DND-41 (cell line): ENCODE data around the gene PLOD2.

ENCODE experiments used
- ATAC-seq: fragments of 200-7000 bp; cut with Tn5 transposase; 3 replicates; pipeline ENCODE4 v1.9.1; 2021; ENCODE audit warnings: low read depth; ENCODE audit not compliant: insufficient read depth
- DNase-seq: peaks from one replicate; pipeline ENCODE4 v3.0.0-alpha.2; 2020
- H2AFZ ChIP-seq: 2 replicates; pipeline ENCODE4 v1.6.0; 2012; ENCODE audit warnings: low read depth, low read length
- H3K27ac ChIP-seq: 2 replicates; pipeline ENCODE4 v1.5.1; 2012; ENCODE audit warnings: low read length, inconsistent platforms
- H3K27me3 ChIP-seq: fragments of 200-600 bp; sonication (generic); 2 replicates; pipeline ENCODE4 v1.6.0; 2012; ENCODE audit warnings: low read length, mild to moderate bottlenecking, inconsistent platforms; ENCODE audit not compliant: insufficient read depth, poor library complexity
- H3K36me3 ChIP-seq: 2 replicates; pipeline ENCODE4 v1.5.1; 2012; ENCODE audit warnings: low read length, inconsistent platforms; ENCODE audit not compliant: insufficient read depth
- H3K4me1 ChIP-seq: 2 replicates; pipeline ENCODE4 v1.5.1; 2012; ENCODE audit warnings: mild to moderate bottlenecking, low read length; ENCODE audit not compliant: insufficient read depth
- H3K4me2 ChIP-seq: 2 replicates; pipeline ENCODE4 v1.6.0; 2012; ENCODE audit warnings: mild to moderate bottlenecking, moderate library complexity, low read length, inconsistent platforms; ENCODE audit not compliant: insufficient read depth
- H3K4me3 ChIP-seq, 2 experiments: fragments of 200-600 bp in 1 of 2; shearing (Covaris generic) in 1 of 2; 2 replicates each; pipeline ENCODE4 v1.5.1; 2012 to 2016; ENCODE audit warnings: inconsistent platforms in 2 of 2, low read length in 2 of 2, mild to moderate bottlenecking in 2 of 2, low read depth in 1 of 2, moderate library complexity in 1 of 2
- H3K79me2 ChIP-seq: 2 replicates; pipeline ENCODE4 v1.6.0; 2012; ENCODE audit warnings: low read length, inconsistent platforms; ENCODE audit not compliant: insufficient read depth
- H3K9ac ChIP-seq: 2 replicates; pipeline ENCODE4 v1.6.0; 2012; ENCODE audit warnings: low read depth, mild to moderate bottlenecking, inconsistent platforms, low read length, moderate library complexity
- H3K9me3 ChIP-seq: 2 replicates; pipeline ENCODE4 v1.5.1; 2012; ENCODE audit warnings: low read length, moderate library complexity, mild to moderate bottlenecking, inconsistent platforms; ENCODE audit not compliant: insufficient read depth, severe bottlenecking
- H4K20me1 ChIP-seq: 2 replicates; pipeline ENCODE4 v1.6.0; 2012; ENCODE audit warnings: low read length; ENCODE audit not compliant: insufficient read depth
- CTCF ChIP-seq: IDR thresholded peaks from 2 replicates; pipeline ENCODE4 v1.5.1; 2012; ENCODE audit warnings: borderline replicate concordance, low read length, moderate library complexity, mild to moderate bottlenecking; ENCODE audit not compliant: poor library complexity, severe bottlenecking; ENCODE audit errors: extremely low read depth
- EZH2 ChIP-seq: IDR thresholded peaks from 3 replicates; pipeline ENCODE4 v1.6.1; 2012; ENCODE audit warnings: borderline replicate concordance, low read depth, mild to moderate bottlenecking, moderate library complexity, low read length, inconsistent platforms; ENCODE audit not compliant: severe bottlenecking

The PLOD2 gene

GRCh38 chr3:146047485-146047884 lies 113.5 kb downstream of the PLOD2 start:
- Histone ChIP-seq H3K27me3 (no peaks in the 10 kb centered on the region), H3K36me3 (no peaks in the 10 kb centered on the region), H3K4me2 (no peak overlapping the region), H3K27ac (no peak overlapping the region), H3K9me3 (no peaks in the 10 kb centered on the region), H4K20me1 (no peaks in the 10 kb centered on the region), H3K4me3 (no peak overlapping the region), H3K4me1 (no peaks in the 10 kb centered on the region), H2AFZ (no peak overlapping the region), H3K79me2 (no peaks in the 10 kb centered on the region), H3K9ac (no peak overlapping the region)
- no peak for TF ChIP-seq CTCF
- TF ChIP-seq EZH2, result no peak
- DNase-seq (no peak), ATAC-seq (no peak)

- Histone ChIP-seq H2AFZ (no peak overlapping the region), H3K9ac (no peak overlapping the region), H3K27me3 (no peaks in the 10 kb centered on the region), H3K4me1 (no peaks in the 10 kb centered on the region), H3K4me2 (no peak overlapping the region), H3K4me3 (no peak overlapping the region), H3K79me2 (no peaks in the 10 kb centered on the region), H4K20me1 (no peaks in the 10 kb centered on the region), H3K36me3 (no peaks in the 10 kb centered on the region), H3K27ac (no peak overlapping the region), H3K9me3 (no peaks in the 10 kb centered on the region)
- no peak for TF ChIP-seq EZH2
- TF ChIP-seq CTCF, result no peak
- no peak for DNase-seq
- ATAC-seq, result no peak
Measured at GRCh38 chr3:146044046-146044445, 116.9 kb downstream of the PLOD2 start.

- TF ChIP-seq EZH2 (no peak), CTCF (no peak)
- H2AFZ ChIP-seq, result no peak overlapping the region
- no peak overlapping the region for H3K4me3 ChIP-seq
- H3K27ac ChIP-seq, result no peak overlapping the region
- no peak overlapping the region for H3K9ac ChIP-seq
- no peaks in the 10 kb centered on the region for H3K27me3 ChIP-seq
- no peak overlapping the region for H3K4me2 ChIP-seq
- H4K20me1 ChIP-seq, result no peaks in the 10 kb centered on the region
- DNase-seq (no peak), ATAC-seq (no peak)
- H3K79me2 ChIP-seq, result no peaks in the 10 kb centered on the region
- no peaks in the 10 kb centered on the region for H3K9me3 ChIP-seq
- no peaks in the 10 kb centered on the region for H3K4me1 ChIP-seq
- H3K36me3 ChIP-seq, result no peaks in the 10 kb centered on the region
Measured at GRCh38 chr3:146040630-146041029, 120.4 kb downstream of the PLOD2 start.

- H3K79me2 ChIP-seq, result no peaks in the 10 kb centered on the region
- TF ChIP-seq CTCF, result no peak
- TF ChIP-seq EZH2, result no peak
- no peaks in the 10 kb centered on the region for H3K9me3 ChIP-seq
Measured at GRCh38 chr3:146037697-146038096, 123.3 kb downstream of the PLOD2 start.

More at GRCh38 chr3:146037697-146038096, 123.3 kb downstream of the PLOD2 start:
- H3K9ac ChIP-seq, result no peak overlapping the region
- no peaks in the 10 kb centered on the region for H3K36me3 ChIP-seq
- no peak overlapping the region for H3K4me3 ChIP-seq
- no peak overlapping the region for H3K4me2 ChIP-seq
- H3K4me1 ChIP-seq, result no peaks in the 10 kb centered on the region
- no peak overlapping the region for H2AFZ ChIP-seq
- no peaks in the 10 kb centered on the region for H4K20me1 ChIP-seq
- DNase-seq (no peak), ATAC-seq (no peak)
- no peak overlapping the region for H3K27ac ChIP-seq
- H3K27me3 ChIP-seq, result no peaks in the 10 kb centered on the region
